Measurements from ENCODE around the gene FPGT.
"Not testable (repeated sequence)": the region's sequence is repeated elsewhere in the genome, so short reads cannot be mapped to it uniquely, and the experiment has no call there.

The FPGT gene

GRCh38 chr1:74197657-74198552 lies at the start of gene FPGT, which contains the start of gene LRRIQ3:
Gene FPGT (plus strand): TSS chr1:74198242. CDS start chr1:74198279, 37 bp downstream.
Gene LRRIQ3 (minus strand): TSS chr1:74198176. CDS start chr1:74183684, 14,492 bp downstream.
- DNase-seq = peak; percentile 92

- no peak for DNase-seq
Observed at GRCh38 chr1:74160046-74160445, 38.0 kb upstream of the FPGT start.

GRCh38 chr1:74161497-74161896 lies 36.5 kb upstream of the FPGT start:
- no peak for DNase-seq

GRCh38 chr1:74162333-74162732 lies 35.7 kb upstream of the FPGT start:
- no peak for DNase-seq

- not testable (repeated sequence) for DNase-seq
Observed at GRCh38 chr1:74174423-74174822, 23.6 kb upstream of the FPGT start.

- no peak for DNase-seq
Observed at GRCh38 chr1:74180490-74180889, 17.6 kb upstream of the FPGT start.

- no peak for DNase-seq
Observed at GRCh38 chr1:74193908-74194307, 4.1 kb upstream of the FPGT start.

- DNase-seq = no peak
Observed at GRCh38 chr1:74195339-74195738, 2.7 kb upstream of the FPGT start.

GRCh38 chr1:74197255-74197654 lies 787 bp upstream of the FPGT start:
- no peak for DNase-seq

- no peak for DNase-seq
Observed at GRCh38 chr1:74199504-74199903, 1.5 kb downstream of the FPGT start.

- no peak for DNase-seq
Observed at GRCh38 chr1:74205266-74205665, 7.2 kb downstream of the FPGT start.

GRCh38 chr1:74215229-74215628 lies 17.2 kb downstream of the FPGT start:
- DNase-seq = no peak

GRCh38 chr1:74222701-74223100 lies 24.7 kb downstream of the FPGT start:
- no peak for DNase-seq

- no peak for DNase-seq
Observed at GRCh38 chr1:74223453-74223852, 25.4 kb downstream of the FPGT start.

- no peak for DNase-seq
Observed at GRCh38 chr1:74235153-74235552, 37.1 kb downstream of the FPGT start, which contains the start of gene TNNI3K. Gene TNNI3K (plus strand): TSS chr1:74235387. CDS start chr1:74235452, 65 bp downstream.

- no peak for DNase-seq
Observed at GRCh38 chr1:74236440-74236839, 38.4 kb downstream of the FPGT start.

- DNase-seq = no peak
Observed at GRCh38 chr1:74237035-74237434, 39.0 kb downstream of the FPGT start.

GRCh38 chr1:74237787-74238186 lies 39.7 kb downstream of the FPGT start:
- DNase-seq = no peak

- DNase-seq = no peak
Observed at GRCh38 chr1:74245168-74245772, 47.2 kb downstream of the FPGT start.

- no peak for DNase-seq
Observed at GRCh38 chr1:74246315-74246714, 48.3 kb downstream of the FPGT start.

- DNase-seq = no peak
Observed at GRCh38 chr1:74247881-74248528, 50.0 kb downstream of the FPGT start.

- DNase-seq = not testable (repeated sequence)
Observed at GRCh38 chr1:74253243-74253824, 55.3 kb downstream of the FPGT start.

All from COR-L47 (cell line).